Stimulated activated naive CD8-positive, alpha-beta T cell treated with anti-CD3 and anti-CD28 coated beads, Interleukin-15, Interleukin-2, amounts not matched to agents 100 ng/mL and 50 ng/mL, for 24 hours (primary cell): Measurements from ENCODE around the gene ZNF560.
A peak's percentile ranks its signal among the peaks of the same experiment; 100 is the strongest.

Experiments
- H3K27ac Mint-ChIP-seq: one replicate; pipeline ENCODE4 v1.8.0; 2021; ENCODE audit warnings: mild to moderate bottlenecking, mixed read lengths
- H3K27me3 Mint-ChIP-seq: one replicate; pipeline ENCODE4 v1.8.0; 2021; ENCODE audit warnings: mixed read lengths
- H3K36me3 Mint-ChIP-seq: one replicate; pipeline ENCODE4 v1.8.0; 2021; ENCODE audit warnings: low read depth, mixed read lengths
- H3K4me1 Mint-ChIP-seq: one replicate; pipeline ENCODE4 v1.8.0; 2021; ENCODE audit warnings: low read depth, mixed read lengths
- H3K4me3 Mint-ChIP-seq: one replicate; pipeline ENCODE4 v1.8.0; 2021; ENCODE audit warnings: mild to moderate bottlenecking, mixed read lengths
- H3K9me3 Mint-ChIP-seq: one replicate; pipeline ENCODE4 v1.8.0; 2021; ENCODE audit warnings: mixed read lengths

ZNF560 gene

DNA sequence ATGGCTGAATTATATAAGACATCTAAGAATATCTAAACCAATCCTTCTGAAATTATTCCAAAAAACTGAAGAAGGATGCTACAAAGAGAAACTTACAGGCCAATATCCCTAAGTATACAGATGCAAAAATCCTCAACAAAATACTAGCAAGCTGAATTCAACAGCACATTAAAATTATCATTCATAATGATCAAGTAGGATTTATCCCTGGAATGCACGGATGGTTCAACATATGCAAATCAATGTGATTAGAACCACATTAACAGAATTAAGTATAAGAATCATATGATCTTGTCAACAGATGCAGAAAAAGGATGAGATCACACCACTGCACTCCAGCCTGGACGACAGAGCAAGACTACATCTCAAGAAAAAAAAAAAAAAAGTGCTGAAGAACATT is 13.3 kb downstream of the ZNF560 start:
- no peak overlapping the region for H3K4me3 Mint-ChIP-seq
- peaks cover 14% of the 10 kb centered on the region for H3K36me3 Mint-ChIP-seq
- H3K9me3 Mint-ChIP-seq, result peaks cover 36% of the 10 kb centered on the region
- no peaks in the 10 kb centered on the region for H3K4me1 Mint-ChIP-seq
- H3K27me3 Mint-ChIP-seq, result no peaks in the 10 kb centered on the region
- no peak overlapping the region for H3K27ac Mint-ChIP-seq

DNA sequence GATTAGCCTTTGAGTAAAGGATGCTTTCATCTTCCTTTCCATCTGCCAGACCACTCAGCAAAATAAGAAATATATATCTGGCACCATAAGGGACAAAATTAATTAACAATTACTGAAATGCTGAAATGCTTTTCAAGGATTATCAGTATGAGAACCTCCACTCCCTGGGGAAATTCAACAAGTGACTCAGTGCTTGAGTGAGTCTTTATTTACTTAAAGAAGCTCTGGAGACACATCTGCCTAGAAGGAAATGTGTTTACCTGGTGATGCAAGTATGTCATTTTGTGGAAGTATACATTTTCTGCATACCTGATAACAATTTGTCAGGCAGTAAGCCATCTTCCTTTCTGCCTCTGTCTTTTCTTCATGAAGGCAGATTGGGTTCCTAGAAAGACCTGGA is 23.4 kb downstream of the ZNF560 start:
- no peak overlapping the region for H3K4me3 Mint-ChIP-seq
- H3K27me3 Mint-ChIP-seq, result no peaks in the 10 kb centered on the region
- H3K27ac Mint-ChIP-seq, result no peak overlapping the region
- H3K4me1 Mint-ChIP-seq, result no peaks in the 10 kb centered on the region
- peaks cover 35% of the 10 kb centered on the region for H3K9me3 Mint-ChIP-seq
- peaks cover 7% of the 10 kb centered on the region for H3K36me3 Mint-ChIP-seq

DNA sequence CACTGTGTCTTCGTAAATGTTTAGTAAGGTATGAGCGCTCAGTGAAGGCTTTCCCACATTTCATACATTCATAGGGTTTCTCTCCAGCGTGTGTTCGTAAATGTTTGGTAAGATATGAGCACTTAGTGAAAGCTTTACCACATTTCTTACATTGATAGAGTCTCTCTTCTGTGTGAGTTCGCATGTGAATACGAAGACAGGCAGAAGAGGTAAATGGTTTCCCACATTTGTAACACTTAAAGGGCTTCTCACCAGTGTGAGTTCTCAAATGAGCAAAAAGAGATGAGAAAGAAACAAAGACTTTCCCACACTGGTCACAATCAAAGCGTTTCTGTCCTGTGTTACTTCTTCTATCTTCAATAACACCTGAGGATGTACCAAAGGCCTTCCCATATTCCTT is 31.3 kb downstream of the ZNF560 start:
- no peaks in the 10 kb centered on the region for H3K27me3 Mint-ChIP-seq
- H3K36me3 Mint-ChIP-seq, result peaks cover 9% of the 10 kb centered on the region
- H3K4me1 Mint-ChIP-seq, result no peaks in the 10 kb centered on the region
- no peak overlapping the region for H3K27ac Mint-ChIP-seq
- H3K9me3 Mint-ChIP-seq, result peaks cover 55% of the 10 kb centered on the region
- H3K4me3 Mint-ChIP-seq, result no peak overlapping the region

DNA sequence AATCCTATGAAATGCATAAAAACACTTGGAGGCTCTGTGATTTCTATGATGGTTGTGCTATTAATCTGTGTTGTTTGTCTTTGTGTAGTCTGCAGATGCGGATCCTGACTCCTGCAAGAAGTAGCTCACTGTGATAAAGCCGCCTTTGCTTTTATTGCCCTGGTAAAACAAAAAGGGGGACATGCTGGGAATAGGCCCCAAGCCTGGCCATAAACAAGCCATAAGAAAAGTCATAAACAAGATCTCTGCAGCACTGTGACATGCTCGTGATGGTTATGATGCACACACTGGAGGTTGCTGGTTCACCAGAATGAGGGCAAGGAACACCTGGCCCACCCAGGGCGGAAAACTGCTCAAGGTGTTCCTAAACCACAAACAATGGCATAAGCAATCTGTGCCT is 36.5 kb downstream of the ZNF560 start:
- H3K27ac Mint-ChIP-seq, result no peak overlapping the region
- no peak overlapping the region for H3K4me3 Mint-ChIP-seq
- peaks cover 21% of the 10 kb centered on the region for H3K36me3 Mint-ChIP-seq
- H3K9me3 Mint-ChIP-seq, result peaks cover 67% of the 10 kb centered on the region
- H3K27me3 Mint-ChIP-seq, result no peaks in the 10 kb centered on the region
- H3K4me1 Mint-ChIP-seq, result no peaks in the 10 kb centered on the region

- H3K27ac Mint-ChIP-seq, result no peak overlapping the region
- no peaks in the 10 kb centered on the region for H3K4me1 Mint-ChIP-seq
- H3K27me3 Mint-ChIP-seq, result no peaks in the 10 kb centered on the region
- H3K9me3 Mint-ChIP-seq, result peaks cover 70% of the 10 kb centered on the region
- peaks cover 15% of the 10 kb centered on the region for H3K36me3 Mint-ChIP-seq
- H3K4me3 Mint-ChIP-seq, result no peak overlapping the region
Observed at GRCh38 chr19:9456018-9456689, 42.3 kb downstream of the ZNF560 start.

- Mint-ChIP-seq H3K4me1 (no peaks in the 10 kb centered on the region), H3K27ac (no peak overlapping the region), H3K36me3 (peaks cover 16% of the 10 kb centered on the region), H3K27me3 (no peaks in the 10 kb centered on the region), H3K9me3 (peaks cover 63% of the 10 kb centered on the region), H3K4me3 (no peak overlapping the region)
Observed at GRCh38 chr19:9453953-9454352, 44.5 kb downstream of the ZNF560 start.

DNA sequence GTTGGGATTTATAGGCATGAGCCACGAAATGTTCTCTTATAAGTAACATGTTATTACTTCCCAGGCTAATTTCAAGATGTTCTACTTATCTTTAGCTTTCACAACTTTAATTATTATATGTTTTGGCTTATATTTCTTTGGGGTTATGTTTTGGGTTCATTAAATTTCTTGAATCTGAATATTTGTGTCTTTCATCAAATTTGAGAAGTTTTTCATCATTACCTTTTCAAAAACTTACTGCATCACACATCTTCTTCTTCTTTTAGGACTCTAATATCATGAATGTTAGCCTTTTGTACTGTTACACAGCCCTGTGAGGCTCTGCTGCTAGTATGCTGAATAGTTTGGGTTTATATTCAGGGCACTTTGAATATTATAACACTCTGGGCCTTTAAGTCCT is 53.4 kb downstream of the ZNF560 start:
- Mint-ChIP-seq H3K4me3 (no peak overlapping the region), H3K4me1 (no peaks in the 10 kb centered on the region), H3K27me3 (no peaks in the 10 kb centered on the region), H3K27ac (no peak overlapping the region), H3K36me3 (peaks cover 58% of the 10 kb centered on the region), H3K9me3 (peaks cover 47% of the 10 kb centered on the region)

DNA sequence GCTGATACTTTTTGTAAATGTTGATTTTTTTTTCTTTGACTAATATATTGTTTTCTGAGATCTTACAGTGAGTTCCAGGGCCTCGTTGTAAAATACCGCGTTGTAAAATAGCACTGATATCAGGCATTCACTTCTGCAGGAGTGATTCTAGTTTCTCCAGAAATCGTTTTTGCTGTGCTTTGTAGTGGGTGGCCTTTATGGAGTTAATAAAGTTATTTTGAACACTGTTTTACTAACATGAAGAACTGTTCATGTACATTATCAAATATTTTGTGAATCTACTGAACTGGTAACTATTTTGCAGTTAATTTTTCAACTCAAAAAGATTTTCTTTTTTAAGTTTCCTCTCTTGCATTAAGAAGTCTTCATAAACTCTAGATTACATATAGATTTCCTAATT is 62.1 kb downstream of the ZNF560 start:
- Mint-ChIP-seq H3K36me3 (peaks cover 40% of the 10 kb centered on the region), H3K9me3 (peaks cover 9% of the 10 kb centered on the region), H3K4me1 (peaks cover 36% of the 10 kb centered on the region), H3K4me3 (peak overlapping the region; percentile 98), H3K27ac (peak overlapping the region; percentile 97), H3K27me3 (no peaks in the 10 kb centered on the region)

GRCh38 chr19:9435279-9436268 is 62.8 kb downstream of the ZNF560 start, which contains the start of gene ZNF266:
TSS of gene ZNF266 (minus strand) at chr19:9435573. CDS start at chr19:9420089, 15,484 bp downstream.
- H3K27me3 Mint-ChIP-seq, result no peaks in the 10 kb centered on the region
- peaks cover 7% of the 10 kb centered on the region for H3K9me3 Mint-ChIP-seq
- peaks cover 46% of the 10 kb centered on the region for H3K36me3 Mint-ChIP-seq
- peak within 1 kb of the TSS; percentile 98 for H3K4me3 Mint-ChIP-seq
- H3K27ac Mint-ChIP-seq, result peak within 1 kb of the TSS; percentile 97
- peaks cover 37% of the 10 kb centered on the region for H3K4me1 Mint-ChIP-seq

DNA sequence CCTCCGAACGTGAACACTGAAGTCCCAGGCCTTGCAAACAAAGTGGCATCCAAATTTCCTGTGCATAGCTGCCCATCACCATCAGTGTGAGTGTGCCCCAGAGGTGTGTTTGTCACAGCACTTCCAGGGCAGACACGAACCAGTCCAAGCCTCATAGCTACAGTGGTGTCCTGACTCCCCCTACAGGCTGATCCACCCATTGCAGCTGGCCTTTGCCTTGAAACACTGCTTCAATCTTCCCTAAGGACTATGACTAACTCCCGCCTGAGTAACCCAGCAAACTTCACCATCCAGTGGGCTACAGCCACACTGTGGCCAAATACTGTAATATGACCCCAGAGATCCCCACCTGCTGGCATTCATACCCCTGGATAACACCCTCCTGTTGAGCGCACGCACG is 66.9 kb downstream of the ZNF560 start:
- Mint-ChIP-seq H3K27me3 (no peaks in the 10 kb centered on the region), H3K36me3 (peaks cover 76% of the 10 kb centered on the region), H3K4me1 (peaks cover 46% of the 10 kb centered on the region), H3K27ac (no peak overlapping the region), H3K9me3 (peaks cover 4% of the 10 kb centered on the region), H3K4me3 (no peak overlapping the region)

DNA sequence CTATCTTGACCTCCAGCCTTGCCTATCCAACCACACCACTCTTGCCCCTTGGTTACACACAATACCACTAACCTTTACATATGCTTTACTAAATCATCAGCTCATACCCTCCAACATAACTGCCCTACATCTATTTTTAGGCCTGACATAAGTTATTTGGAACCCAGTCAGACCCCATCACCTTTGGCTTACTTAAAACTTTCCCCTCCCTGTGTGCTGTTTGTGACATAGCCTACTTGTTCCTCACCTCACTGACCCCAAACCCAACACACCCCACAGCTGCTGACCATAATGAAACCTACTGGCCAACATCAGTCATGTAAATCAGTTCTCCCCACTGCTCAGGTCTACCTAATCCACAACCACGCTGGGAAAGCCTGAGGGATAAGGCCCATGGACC is 68.0 kb downstream of the ZNF560 start:
- H3K4me3 Mint-ChIP-seq, result no peak overlapping the region
- H3K4me1 Mint-ChIP-seq, result peaks cover 36% of the 10 kb centered on the region
- H3K9me3 Mint-ChIP-seq, result peaks cover 4% of the 10 kb centered on the region
- no peaks in the 10 kb centered on the region for H3K27me3 Mint-ChIP-seq
- H3K27ac Mint-ChIP-seq, result peak overlapping the region; percentile 6
- H3K36me3 Mint-ChIP-seq, result peaks cover 87% of the 10 kb centered on the region

DNA sequence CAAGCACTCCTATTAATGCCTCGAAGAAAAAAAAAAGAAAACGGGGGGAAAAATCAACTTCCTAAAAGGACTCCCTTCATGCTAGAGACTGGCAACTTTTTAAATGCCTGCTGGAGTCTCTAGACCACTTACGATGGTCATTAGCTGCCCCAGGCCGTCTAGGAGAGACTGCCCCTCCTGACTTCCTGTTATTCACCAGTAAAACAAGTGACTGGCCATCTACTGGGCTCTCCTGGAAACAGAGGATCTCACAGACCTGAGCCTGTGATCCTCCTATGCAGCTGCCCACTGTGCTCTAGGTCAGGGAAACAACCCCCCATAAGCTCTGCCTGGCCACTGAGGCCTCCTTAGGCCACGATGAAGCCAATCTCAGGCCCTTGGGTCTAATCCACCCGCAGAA is 70.5 kb downstream of the ZNF560 start:
- Mint-ChIP-seq H3K36me3 (peaks cover 97% of the 10 kb centered on the region), H3K9me3 (peaks cover 17% of the 10 kb centered on the region), H3K4me1 (peaks cover 24% of the 10 kb centered on the region), H3K27ac (no peak overlapping the region), H3K27me3 (no peaks in the 10 kb centered on the region), H3K4me3 (no peak overlapping the region)
